Retinal pigment epithelial cell (primary cell): ENCODE measurements around the gene CLC.
"Not testable (repeated sequence)": the region's sequence is repeated elsewhere in the genome, so short reads cannot be mapped to it uniquely, and the experiment has no call there.

Experiments
- DNase-seq: peaks from one replicate; pipeline ENCODE4 v3.0.0-alpha.2; 2010; ENCODE audit warnings: low read depth
- H3K4me3 ChIP-seq: 2 replicates; pipeline ENCODE4 v1.5.1; 2011; ENCODE audit warnings: mild to moderate bottlenecking, low read length, control low read depth, moderate library complexity
- CTCF ChIP-seq: conservative IDR thresholded peaks from 2 replicates; pipeline ENCODE4 v1.5.1; 2011; ENCODE audit warnings: low read depth, low read length, control low read depth, inconsistent platforms

Gene CLC

GRCh38 chr19:39731685-39732084 lies 6.1 kb downstream of the CLC start:
- no peak for TF ChIP-seq CTCF
- no peak for DNase-seq
- no peak overlapping the region for H3K4me3 ChIP-seq

GRCh38 chr19:39729594-39729993 lies 8.2 kb downstream of the CLC start:
- no peak for DNase-seq
- H3K4me3 ChIP-seq = no peak overlapping the region
- TF ChIP-seq CTCF = no peak

- no peak for DNase-seq
- H3K4me3 ChIP-seq = no peak overlapping the region
- TF ChIP-seq CTCF = no peak
These were observed 9.8 kb downstream of the CLC start for GRCh38 chr19:39728040-39728439.

GRCh38 chr19:39727070-39727800 lies 10.6 kb downstream of the CLC start:
- no peak for DNase-seq
- no peak overlapping the region for H3K4me3 ChIP-seq
- TF ChIP-seq CTCF = no peak

GRCh38 chr19:39725995-39726394 lies 11.8 kb downstream of the CLC start:
- no peak for TF ChIP-seq CTCF
- no peak overlapping the region for H3K4me3 ChIP-seq
- no peak for DNase-seq

- not testable (repeated sequence) for H3K4me3 ChIP-seq, DNase-seq
These were observed 17.7 kb downstream of the CLC start for GRCh38 chr19:39720144-39720543.

GRCh38 chr19:39710333-39710890 lies 27.4 kb downstream of the CLC start:
- no peak for TF ChIP-seq CTCF
- H3K4me3 ChIP-seq = no peak overlapping the region
- DNase-seq = no peak
